ENCODE results near the gene TTC34. TPM values are rescaled to one million over a fixed set of nuclear protein-coding genes. Genes with fewer than 3 reads are reported as not detected.
A peak's percentile ranks its signal among the peaks of the same experiment; 100 is the strongest.
"Not testable (repeated sequence)": the region's sequence is repeated elsewhere in the genome, so short reads cannot be mapped to it uniquely, and the experiment has no call there.

Gene TTC34
- total and polyA plus RNA-seq, 9 of the 15 experiments (the other 6 are each of a cell fraction or from before 2014, with no cell fraction given), result 0.03 to 0.38 (median 0.05) TPM; not detected in 2

DNA sequence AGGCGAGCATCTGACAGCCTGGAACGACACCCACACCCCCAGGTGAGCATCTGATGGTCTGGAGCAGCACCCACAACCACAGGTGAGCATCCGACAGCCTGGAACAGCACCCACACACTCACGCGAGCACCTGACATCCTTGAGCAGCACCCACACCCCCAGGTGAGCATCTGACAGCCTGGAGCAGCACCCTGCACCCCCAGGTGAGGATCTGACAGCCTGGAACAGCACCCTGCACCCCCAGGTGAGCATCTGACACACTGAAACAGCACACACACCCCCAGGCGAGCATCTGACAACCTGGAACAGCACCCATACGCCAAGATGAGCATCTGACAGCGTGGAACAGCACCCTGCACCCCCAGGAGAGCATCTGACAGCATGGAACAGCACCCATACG is 106.7 kb downstream of the TTC34 start:
- H3K4me1 ChIP-seq (replicated peaks in 1 of 2; ENCODE audit: control insufficient read depth in 2 of 2, insufficient read depth in 2 of 2, low read length in 2 of 2); H3K27ac ChIP-seq (ENCODE audit: extremely low read depth, low read depth, low read length); POLR2A ChIA-PET; DNase-seq (ENCODE audit: extremely low read depth in 1 of 4, low spot score in 3 of 4); ATAC-seq; H4K20me1 ChIP-seq (replicated peaks; ENCODE audit: control insufficient read depth, insufficient read depth, low read length); CTCF ChIA-PET (ENCODE audit: low intra/inter-chr PET ratio); BruUV-seq (replicated peaks); H3K9me3 ChIP-seq (replicated peaks; ENCODE audit: control insufficient read depth, insufficient read depth, low read depth, low read length); H3K79me2 ChIP-seq (ENCODE audit: control insufficient read depth, insufficient read depth, low read length); H3K9ac ChIP-seq (ENCODE audit: insufficient read depth in 1 of 2, low read depth in 2 of 2, low read length in 2 of 2); H3K36me3 ChIP-seq (ENCODE audit: control insufficient read depth, insufficient read depth, low read length); FAIRE-seq; H2AFZ ChIP-seq (ENCODE audit: low read depth, low read length); H3K4me2 ChIP-seq (ENCODE audit: insufficient read depth, low read length); intact Hi-C loops (cut with micrococcal nuclease); H3K27me3 ChIP-seq (ENCODE audit: control insufficient read depth in 2 of 2, insufficient read depth in 2 of 2, low read length in 2 of 2); H3K4me3 ChIP-seq; H3K9me1 ChIP-seq (ENCODE audit: control insufficient read depth, insufficient read depth, low read length): not testable (repeated sequence)
- WGBS (ENCODE audit: insufficient coverage, low coverage, missing lambda C conversion rate), result 0% methylated on average over 1 of the region's 9 CpGs
- in situ Hi-C loops (cut with MboI), result loop anchor here (5.0 to 25.0 kb wide), 2 partner anchors 42 to 218 kb away; no protein-coding TSS in a partner anchor

GRCh38 chr1:2690180-2690579 is 111.3 kb downstream of the TTC34 start:
- FAIRE-seq; DNase-seq (ENCODE audit: extremely low read depth in 1 of 4, low spot score in 3 of 4); CTCF ChIA-PET (ENCODE audit: low intra/inter-chr PET ratio); H3K27me3 ChIP-seq (ENCODE audit: control insufficient read depth in 2 of 2, insufficient read depth in 2 of 2, low read length in 2 of 2); H3K9me1 ChIP-seq (ENCODE audit: control insufficient read depth, insufficient read depth, low read length); H3K9me3 ChIP-seq (replicated peaks; ENCODE audit: control insufficient read depth, insufficient read depth, low read depth, low read length); H3K36me3 ChIP-seq (ENCODE audit: control insufficient read depth, insufficient read depth, low read length); intact Hi-C loops (cut with micrococcal nuclease); BruUV-seq (replicated peaks); POLR2A ChIA-PET; H3K79me2 ChIP-seq (ENCODE audit: control insufficient read depth, insufficient read depth, low read length); H3K9ac ChIP-seq (ENCODE audit: insufficient read depth in 1 of 2, low read depth in 2 of 2, low read length in 2 of 2); H4K20me1 ChIP-seq (replicated peaks; ENCODE audit: control insufficient read depth, insufficient read depth, low read length); H3K4me2 ChIP-seq (ENCODE audit: insufficient read depth, low read length); ATAC-seq; H3K4me3 ChIP-seq; H3K27ac ChIP-seq (ENCODE audit: extremely low read depth, low read depth, low read length); H3K4me1 ChIP-seq (replicated peaks in 1 of 2; ENCODE audit: control insufficient read depth in 2 of 2, insufficient read depth in 2 of 2, low read length in 2 of 2); H2AFZ ChIP-seq (ENCODE audit: low read depth, low read length): not testable (repeated sequence)
- in situ Hi-C loops (cut with MboI), result loop anchor here (25.0 kb wide), 1 partner anchor 222 kb away; no protein-coding TSS in a partner anchor
- WGBS (ENCODE audit: insufficient coverage, low coverage, missing lambda C conversion rate), result no CpG with 5 or more reads among the region's 10 CpGs

GRCh38 chr1:2688336-2688665 is 113.2 kb downstream of the TTC34 start:
- H3K9ac ChIP-seq (ENCODE audit: insufficient read depth in 1 of 2, low read depth in 2 of 2, low read length in 2 of 2); FAIRE-seq; H4K20me1 ChIP-seq (replicated peaks; ENCODE audit: control insufficient read depth, insufficient read depth, low read length); H3K9me3 ChIP-seq (replicated peaks; ENCODE audit: control insufficient read depth, insufficient read depth, low read depth, low read length); H3K27ac ChIP-seq (ENCODE audit: extremely low read depth, low read depth, low read length); POLR2A ChIA-PET; H3K79me2 ChIP-seq (ENCODE audit: control insufficient read depth, insufficient read depth, low read length); H3K36me3 ChIP-seq (ENCODE audit: control insufficient read depth, insufficient read depth, low read length); H3K4me1 ChIP-seq (replicated peaks in 1 of 2; ENCODE audit: control insufficient read depth in 2 of 2, insufficient read depth in 2 of 2, low read length in 2 of 2); H3K9me1 ChIP-seq (ENCODE audit: control insufficient read depth, insufficient read depth, low read length); H3K4me3 ChIP-seq; ATAC-seq; BruUV-seq (replicated peaks); H2AFZ ChIP-seq (ENCODE audit: low read depth, low read length); H3K4me2 ChIP-seq (ENCODE audit: insufficient read depth, low read length); CTCF ChIA-PET (ENCODE audit: low intra/inter-chr PET ratio); DNase-seq (ENCODE audit: extremely low read depth in 1 of 4, low spot score in 3 of 4); intact Hi-C loops (cut with micrococcal nuclease); H3K27me3 ChIP-seq (ENCODE audit: control insufficient read depth in 2 of 2, insufficient read depth in 2 of 2, low read length in 2 of 2): not testable (repeated sequence)
- in situ Hi-C loops (cut with MboI), result loop anchor here (5.0 to 25.0 kb wide), 3 partner anchors 69 to 224 kb away; no protein-coding TSS in a partner anchor
- under 1% methylated on average over 5 of the region's 11 CpGs for WGBS (ENCODE audit: insufficient coverage, low coverage, missing lambda C conversion rate)

- H3K4me3 ChIP-seq; CTCF ChIA-PET (ENCODE audit: low intra/inter-chr PET ratio); H3K27ac ChIP-seq (ENCODE audit: extremely low read depth, low read depth, low read length); H3K27me3 ChIP-seq (ENCODE audit: control insufficient read depth in 2 of 2, insufficient read depth in 2 of 2, low read length in 2 of 2); BruUV-seq (replicated peaks); intact Hi-C loops (cut with micrococcal nuclease); H2AFZ ChIP-seq (ENCODE audit: low read depth, low read length); ATAC-seq; H3K9me3 ChIP-seq (replicated peaks; ENCODE audit: control insufficient read depth, insufficient read depth, low read depth, low read length); H4K20me1 ChIP-seq (replicated peaks; ENCODE audit: control insufficient read depth, insufficient read depth, low read length); POLR2A ChIA-PET; H3K9ac ChIP-seq (ENCODE audit: insufficient read depth in 1 of 2, low read depth in 2 of 2, low read length in 2 of 2); H3K4me1 ChIP-seq (replicated peaks in 1 of 2; ENCODE audit: control insufficient read depth in 2 of 2, insufficient read depth in 2 of 2, low read length in 2 of 2); H3K9me1 ChIP-seq (ENCODE audit: control insufficient read depth, insufficient read depth, low read length); H3K4me2 ChIP-seq (ENCODE audit: insufficient read depth, low read length); H3K36me3 ChIP-seq (ENCODE audit: control insufficient read depth, insufficient read depth, low read length); FAIRE-seq; H3K79me2 ChIP-seq (ENCODE audit: control insufficient read depth, insufficient read depth, low read length): not testable (repeated sequence)
- in situ Hi-C loops (cut with MboI), result loop anchor here (5.0 to 25.0 kb wide), 3 partner anchors 70 to 225 kb away; no protein-coding TSS in a partner anchor
- DNase-seq (ENCODE audit: extremely low read depth in 1 of 4, low spot score in 3 of 4), result peak in 1 of 4 experiments; percentile 0
- WGBS (ENCODE audit: insufficient coverage, low coverage, missing lambda C conversion rate), result under 1% methylated on average over 14 of the region's 17 CpGs
These were observed 113.7 kb downstream of the TTC34 start for GRCh38 chr1:2687638-2688335.
